Ovary (tissue), 3 donors: Measurements from ENCODE around the gene C19orf73.

Experiments used
- CTCF ChIP-seq, 3 donors: fragments of 450-650 bp in 2 of 3; fragments of 200-600 bp in 1 of 3; IDR thresholded peaks; one replicate each; pipeline versions ENCODE4 v1.5.1 to v1.8.0; 2016 to 2022; ENCODE audit warnings: antibody characterized with exemption in 3 of 3, mild to moderate bottlenecking in 1 of 3
- EP300 ChIP-seq: sonication (generic); formaldehyde crosslinking; IDR thresholded peaks from one replicate; pipeline ENCODE4 v1.6.1; 2017; ENCODE audit warnings: antibody characterized with exemption
- donor health status: DM: no; HTN: no; CAD: no.

GRCh38 chr19:49148044-49148682, 29.2 kb upstream of the C19orf73 start:
- TF ChIP-seq CTCF (IDR thresholded peaks at IDR 0.05) (no peak), EP300 (no peak)
